ENCODE data around the gene CNTNAP3. TPM values are rescaled to one million over a fixed set of nuclear protein-coding genes. Genes with fewer than 3 reads are reported as not detected.
"Not testable (repeated sequence)": the region's sequence is repeated elsewhere in the genome, so short reads cannot be mapped to it uniquely, and the experiment has no call there.

The CNTNAP3 gene
- total and polyA plus RNA-seq, 4 donors, result 7.8 to 22.5 (median 15.6) TPM

GRCh38 chr9:39171370-39171769 is 116.6 kb downstream of the CNTNAP3 start:
- WGBS (ENCODE audit: insufficient coverage), result no CpG with 5 or more reads among the region's 10 CpGs
- H3K4me1 ChIP-seq (ENCODE audit: control insufficient read depth, insufficient read depth, low read length); DNase-seq (ENCODE audit: low read depth in 4 of 6, low spot score in 6 of 6); H3K27me3 ChIP-seq (ENCODE audit: control insufficient read depth, insufficient read depth, low read length); H3K4me3 ChIP-seq (ENCODE audit: low read depth, low read length); H3K36me3 ChIP-seq (ENCODE audit: control insufficient read depth, insufficient read depth, low read length); H3K27ac ChIP-seq (ENCODE audit: low read depth, low read length); H3K9me3 ChIP-seq (ENCODE audit: control insufficient read depth, insufficient read depth, low read length): not testable (repeated sequence)

- not testable (repeated sequence) for H3K27me3 ChIP-seq (ENCODE audit: control insufficient read depth, insufficient read depth, low read length); H3K27ac ChIP-seq (ENCODE audit: low read depth, low read length); H3K9me3 ChIP-seq (ENCODE audit: control insufficient read depth, insufficient read depth, low read length); DNase-seq (ENCODE audit: low read depth in 4 of 6, low spot score in 6 of 6); H3K36me3 ChIP-seq (ENCODE audit: control insufficient read depth, insufficient read depth, low read length); H3K4me3 ChIP-seq (ENCODE audit: low read depth, low read length); H3K4me1 ChIP-seq (ENCODE audit: control insufficient read depth, insufficient read depth, low read length)
- WGBS (ENCODE audit: insufficient coverage), result no CpG with 5 or more reads among the region's 3 CpGs
These were observed 130.3 kb downstream of the CNTNAP3 start for GRCh38 chr9:39157714-39158113.

- not testable (repeated sequence) for H3K27ac ChIP-seq (ENCODE audit: low read depth, low read length); H3K9me3 ChIP-seq (ENCODE audit: control insufficient read depth, insufficient read depth, low read length); H3K4me3 ChIP-seq (ENCODE audit: low read depth, low read length); H3K27me3 ChIP-seq (ENCODE audit: control insufficient read depth, insufficient read depth, low read length); H3K4me1 ChIP-seq (ENCODE audit: control insufficient read depth, insufficient read depth, low read length); DNase-seq (ENCODE audit: low read depth in 4 of 6, low spot score in 6 of 6); H3K36me3 ChIP-seq (ENCODE audit: control insufficient read depth, insufficient read depth, low read length)
- 29% methylated on average over 29 of the region's 51 CpGs for WGBS (ENCODE audit: insufficient coverage)
These were observed 155.0 kb downstream of the CNTNAP3 start for GRCh38 chr9:39132826-39133552.

- H3K27me3 ChIP-seq (ENCODE audit: control insufficient read depth, insufficient read depth, low read length); H3K4me3 ChIP-seq (ENCODE audit: low read depth, low read length); H3K9me3 ChIP-seq (ENCODE audit: control insufficient read depth, insufficient read depth, low read length); H3K4me1 ChIP-seq (ENCODE audit: control insufficient read depth, insufficient read depth, low read length); H3K27ac ChIP-seq (ENCODE audit: low read depth, low read length); DNase-seq (ENCODE audit: low read depth in 4 of 6, low spot score in 6 of 6); H3K36me3 ChIP-seq (ENCODE audit: control insufficient read depth, insufficient read depth, low read length): not testable (repeated sequence)
- WGBS (ENCODE audit: insufficient coverage), result no CpG with 5 or more reads among the region's 2 CpGs
These were observed 166.6 kb downstream of the CNTNAP3 start for GRCh38 chr9:39121401-39121800.

GRCh38 chr9:39111746-39112145 is 176.2 kb downstream of the CNTNAP3 start:
- not testable (repeated sequence) for H3K4me3 ChIP-seq (ENCODE audit: low read depth, low read length); DNase-seq (ENCODE audit: low read depth in 4 of 6, low spot score in 6 of 6); H3K36me3 ChIP-seq (ENCODE audit: control insufficient read depth, insufficient read depth, low read length); H3K27ac ChIP-seq (ENCODE audit: low read depth, low read length); H3K9me3 ChIP-seq (ENCODE audit: control insufficient read depth, insufficient read depth, low read length); H3K27me3 ChIP-seq (ENCODE audit: control insufficient read depth, insufficient read depth, low read length); H3K4me1 ChIP-seq (ENCODE audit: control insufficient read depth, insufficient read depth, low read length)

- Histone ChIP-seq H3K36me3 (ENCODE audit: control insufficient read depth, insufficient read depth, low read length) (no peaks in the 10 kb centered on the region), H3K9me3 (ENCODE audit: control insufficient read depth, insufficient read depth, low read length) (no peaks in the 10 kb centered on the region), H3K27ac (ENCODE audit: low read depth, low read length) (no peak overlapping the region), H3K4me3 (ENCODE audit: low read depth, low read length) (no peak overlapping the region), H3K4me1 (ENCODE audit: control insufficient read depth, insufficient read depth, low read length) (no peaks in the 10 kb centered on the region), H3K27me3 (ENCODE audit: control insufficient read depth, insufficient read depth, low read length) (no peaks in the 10 kb centered on the region)
- WGBS (ENCODE audit: insufficient coverage), result no CpG with 5 or more reads among the region's 9 CpGs
- DNase-seq (ENCODE audit: low read depth in 4 of 6, low spot score in 6 of 6), result no peak
These were observed 179.8 kb downstream of the CNTNAP3 start for GRCh38 chr9:39108145-39108544.

GRCh38 chr9:39097208-39097607 is 190.8 kb downstream of the CNTNAP3 start:
- H3K27me3 ChIP-seq (ENCODE audit: control insufficient read depth, insufficient read depth, low read length); H3K4me3 ChIP-seq (ENCODE audit: low read depth, low read length); H3K4me1 ChIP-seq (ENCODE audit: control insufficient read depth, insufficient read depth, low read length); H3K27ac ChIP-seq (ENCODE audit: low read depth, low read length); DNase-seq (ENCODE audit: low read depth in 4 of 6, low spot score in 6 of 6); H3K9me3 ChIP-seq (ENCODE audit: control insufficient read depth, insufficient read depth, low read length); H3K36me3 ChIP-seq (ENCODE audit: control insufficient read depth, insufficient read depth, low read length): not testable (repeated sequence)
- no CpG with 5 or more reads among the region's 1 CpG for WGBS (ENCODE audit: insufficient coverage)

- H3K4me1 ChIP-seq (ENCODE audit: control insufficient read depth, insufficient read depth, low read length); H3K27me3 ChIP-seq (ENCODE audit: control insufficient read depth, insufficient read depth, low read length); H3K27ac ChIP-seq (ENCODE audit: low read depth, low read length); DNase-seq (ENCODE audit: low read depth in 4 of 6, low spot score in 6 of 6); H3K36me3 ChIP-seq (ENCODE audit: control insufficient read depth, insufficient read depth, low read length); H3K4me3 ChIP-seq (ENCODE audit: low read depth, low read length); H3K9me3 ChIP-seq (ENCODE audit: control insufficient read depth, insufficient read depth, low read length): not testable (repeated sequence)
- WGBS (ENCODE audit: insufficient coverage), result no CpG with 5 or more reads among the region's 5 CpGs
These were observed 202.7 kb downstream of the CNTNAP3 start for GRCh38 chr9:39085311-39085710.

GRCh38 chr9:39082574-39082973 is 205.4 kb downstream of the CNTNAP3 start:
- DNase-seq (ENCODE audit: low read depth in 4 of 6, low spot score in 6 of 6); H3K36me3 ChIP-seq (ENCODE audit: control insufficient read depth, insufficient read depth, low read length); H3K27me3 ChIP-seq (ENCODE audit: control insufficient read depth, insufficient read depth, low read length); H3K4me3 ChIP-seq (ENCODE audit: low read depth, low read length); H3K4me1 ChIP-seq (ENCODE audit: control insufficient read depth, insufficient read depth, low read length); H3K27ac ChIP-seq (ENCODE audit: low read depth, low read length); H3K9me3 ChIP-seq (ENCODE audit: control insufficient read depth, insufficient read depth, low read length): not testable (repeated sequence)
- 10% methylated on average over 1 of the region's 4 CpGs for WGBS (ENCODE audit: insufficient coverage)

GRCh38 chr9:39080081-39080480 is 207.9 kb downstream of the CNTNAP3 start:
- no CpG with 5 or more reads among the region's 3 CpGs for WGBS (ENCODE audit: insufficient coverage)
- not testable (repeated sequence) for H3K4me3 ChIP-seq (ENCODE audit: low read depth, low read length); H3K27me3 ChIP-seq (ENCODE audit: control insufficient read depth, insufficient read depth, low read length); H3K27ac ChIP-seq (ENCODE audit: low read depth, low read length); H3K4me1 ChIP-seq (ENCODE audit: control insufficient read depth, insufficient read depth, low read length); DNase-seq (ENCODE audit: low read depth in 4 of 6, low spot score in 6 of 6); H3K9me3 ChIP-seq (ENCODE audit: control insufficient read depth, insufficient read depth, low read length); H3K36me3 ChIP-seq (ENCODE audit: control insufficient read depth, insufficient read depth, low read length)
